AG09319 (cell line): ENCODE data around the gene HTRA2.

Experiments
- DNase-seq: peaks from one replicate; pipeline ENCODE4 v3.0.0-alpha.2; 2010; ENCODE audit warnings: low read depth; ENCODE audit errors: extremely low read depth
- CTCF ChIP-seq: IDR thresholded peaks from 2 replicates; pipeline ENCODE4 v1.5.1; 2011; ENCODE audit warnings: low read depth, mild to moderate bottlenecking, inconsistent platforms, low read length, moderate library complexity

Gene HTRA2

GRCh38 chr2:74532222-74532621 is 2.5 kb downstream of the HTRA2 start:
- peak; percentile 29 for TF ChIP-seq CTCF
- DNase-seq: no peak

- TF ChIP-seq CTCF: no peak
- no peak for DNase-seq
These were observed 3.7 kb downstream of the HTRA2 start for GRCh38 chr2:74533464-74533863.

GRCh38 chr2:74534411-74534810 is 4.7 kb downstream of the HTRA2 start:
- no peak for TF ChIP-seq CTCF

GRCh38 chr2:74535440-74535965 is 5.8 kb downstream of the HTRA2 start:
- no peak for DNase-seq
- no peak for TF ChIP-seq CTCF

More at GRCh38 chr2:74534411-74534810, 4.7 kb downstream of the HTRA2 start:
- no peak for DNase-seq

GRCh38 chr2:74536166-74536950 is 6.6 kb downstream of the HTRA2 start:
- DNase-seq: no peak
- TF ChIP-seq CTCF: no peak

- no peak for DNase-seq
- no peak for TF ChIP-seq CTCF
These were observed 7.4 kb downstream of the HTRA2 start for GRCh38 chr2:74537140-74537539.

GRCh38 chr2:74538881-74539339 is 9.2 kb downstream of the HTRA2 start:
- no peak for DNase-seq
- no peak for TF ChIP-seq CTCF
